ENCODE data around the gene LCK.
"Not testable (repeated sequence)": the region's sequence is repeated elsewhere in the genome, so short reads cannot be mapped to it uniquely, and the experiment has no call there.

LCK gene

DNA sequence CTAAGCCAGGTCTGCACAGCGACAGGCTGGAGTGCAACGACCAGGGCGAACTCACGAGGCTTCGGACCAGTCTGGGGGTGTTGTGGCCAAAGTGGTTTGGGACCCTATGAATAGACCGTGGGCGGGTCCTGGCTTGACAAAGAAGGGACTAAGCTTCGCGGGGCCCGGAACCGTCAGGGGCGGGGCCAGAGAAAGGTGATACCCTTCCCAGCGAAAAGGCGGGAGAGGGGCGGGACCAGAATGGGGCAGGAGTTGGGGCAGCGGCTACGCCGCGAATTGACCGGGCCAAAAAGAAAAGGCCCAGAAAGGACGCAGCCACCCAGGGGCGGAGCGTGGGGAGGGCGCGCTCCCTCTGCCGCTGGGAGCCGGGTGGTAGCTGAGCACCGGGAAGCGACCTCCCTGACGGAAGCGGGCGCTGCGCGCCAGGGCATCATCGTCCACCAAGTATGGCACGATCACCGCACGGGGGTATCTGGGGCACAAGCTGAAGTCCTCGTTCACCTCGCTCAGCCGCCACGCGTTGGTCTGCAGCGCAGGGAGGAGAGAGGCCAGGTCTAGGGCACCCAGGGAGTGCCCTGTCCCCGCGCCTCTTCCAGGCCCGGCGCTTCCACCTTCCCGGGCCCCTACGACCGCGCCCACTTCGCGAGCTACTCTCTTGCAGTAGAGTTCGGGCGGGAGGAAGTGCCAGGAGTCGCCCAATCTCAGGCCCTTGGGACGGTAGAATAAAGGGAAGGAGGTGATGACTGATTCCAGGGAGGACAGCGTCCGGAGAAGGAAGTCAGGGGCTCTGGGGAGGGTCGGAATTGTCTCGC is 10.7 kb upstream of the LCK start:
- no peak for DNase-seq

GRCh38 chr1:32241001-32241763 is 9.9 kb upstream of the LCK start:
- DNase-seq, result no peak

DNA sequence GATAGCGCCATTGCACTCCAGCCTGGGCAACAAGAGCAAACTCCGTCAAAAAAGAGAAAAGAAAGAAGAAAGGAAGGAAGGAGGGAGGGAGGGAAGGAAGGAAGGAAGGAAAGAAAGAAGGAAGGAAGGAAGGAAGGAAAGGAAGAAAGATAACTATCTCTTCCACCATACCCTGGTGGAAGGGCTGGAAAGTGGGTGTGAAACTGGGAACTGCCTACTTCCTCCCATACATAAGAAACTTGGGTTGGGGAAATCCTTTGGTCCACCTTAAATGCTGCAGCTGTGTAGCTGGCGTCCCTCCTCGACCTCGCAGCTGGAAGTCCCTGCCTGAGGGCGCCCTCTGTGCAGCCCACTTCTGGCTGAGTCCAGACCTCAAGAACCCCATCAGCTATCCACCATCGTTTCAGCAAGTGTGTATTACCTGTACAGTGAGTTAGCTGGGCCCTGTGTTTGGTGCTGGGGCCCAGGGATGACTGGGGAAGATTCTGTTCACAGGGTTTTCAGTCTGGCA is 8.7 kb upstream of the LCK start:
- no peak for DNase-seq

- no peak for DNase-seq
Measured at GRCh38 chr1:32246888-32247273, 4.2 kb upstream of the LCK start, which contains the start of gene FAM167B. FAM167B (plus strand) TSS chr1:32247222; CDS start chr1:32247422, 200 bp downstream.

DNA sequence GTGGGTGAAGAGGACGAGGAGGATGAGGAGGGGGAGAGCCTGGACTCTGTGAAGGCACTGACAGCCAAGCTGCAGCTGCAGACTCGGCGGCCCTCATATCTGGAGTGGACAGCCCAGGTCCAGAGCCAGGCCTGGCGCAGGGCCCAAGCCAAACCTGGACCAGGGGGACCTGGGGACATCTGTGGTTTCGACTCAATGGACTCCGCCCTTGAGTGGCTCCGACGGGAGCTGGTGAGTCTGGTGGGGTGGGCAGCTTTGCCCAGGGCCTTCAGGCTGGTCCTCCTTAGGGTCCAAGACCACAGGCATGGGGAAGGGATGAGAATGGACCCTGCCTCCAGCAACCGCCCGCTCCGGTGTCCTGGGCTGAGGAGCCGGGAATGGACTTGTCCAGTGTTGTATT is 3.6 kb upstream of the LCK start:
- no peak for DNase-seq

DNA sequence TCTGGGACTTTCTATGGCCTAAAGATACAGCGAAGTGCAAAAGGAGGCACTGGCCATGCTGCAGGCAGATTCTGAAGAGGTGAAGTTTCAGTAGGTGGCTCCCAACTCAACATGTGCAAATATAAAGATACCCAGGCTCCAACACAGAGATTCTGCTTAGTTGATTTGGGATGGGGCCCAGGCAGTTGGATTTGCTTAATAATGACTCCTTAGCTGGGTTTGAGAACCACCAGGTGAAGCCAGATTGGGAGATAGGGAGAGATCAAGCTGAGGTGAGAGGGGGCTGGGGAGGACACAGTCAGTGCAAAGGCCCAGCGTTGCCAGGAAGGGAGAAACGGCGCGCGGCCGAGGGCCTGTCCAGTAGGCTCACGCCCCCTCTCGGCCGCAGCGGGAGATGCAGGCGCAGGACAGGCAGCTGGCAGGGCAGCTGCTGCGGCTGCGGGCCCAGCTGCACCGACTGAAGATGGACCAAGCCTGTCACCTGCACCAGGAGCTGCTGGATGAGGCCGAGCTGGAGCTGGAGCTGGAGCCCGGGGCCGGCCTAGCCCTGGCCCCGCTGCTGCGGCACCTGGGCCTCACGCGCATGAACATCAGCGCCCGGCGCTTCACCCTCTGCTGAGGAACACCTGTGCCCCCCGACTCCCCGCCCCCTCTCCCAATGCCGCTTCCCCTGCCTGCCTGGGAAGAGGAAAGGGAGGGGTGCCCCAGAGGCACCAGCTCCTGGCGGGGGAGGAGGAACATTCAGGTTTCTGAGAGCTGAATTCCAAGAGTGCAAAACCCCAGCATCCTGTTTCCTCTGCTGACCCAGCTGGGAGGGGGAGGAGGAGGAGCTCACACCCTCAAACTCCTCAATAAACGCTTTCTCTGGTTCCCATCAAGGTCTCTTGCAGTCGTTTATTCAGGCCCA is 2.8 kb upstream of the LCK start:
- no peak for DNase-seq

- DNase-seq, result no peak
Measured at GRCh38 chr1:32249831-32250525, 1.1 kb upstream of the LCK start.

- DNase-seq, result no peak
Measured at GRCh38 chr1:32255072-32256071, 4.3 kb downstream of the LCK start.

- no peak for DNase-seq
Measured at GRCh38 chr1:32256473-32257226, 5.6 kb downstream of the LCK start.

- no peak for DNase-seq
Measured at GRCh38 chr1:32257227-32257508, 6.1 kb downstream of the LCK start.

DNA sequence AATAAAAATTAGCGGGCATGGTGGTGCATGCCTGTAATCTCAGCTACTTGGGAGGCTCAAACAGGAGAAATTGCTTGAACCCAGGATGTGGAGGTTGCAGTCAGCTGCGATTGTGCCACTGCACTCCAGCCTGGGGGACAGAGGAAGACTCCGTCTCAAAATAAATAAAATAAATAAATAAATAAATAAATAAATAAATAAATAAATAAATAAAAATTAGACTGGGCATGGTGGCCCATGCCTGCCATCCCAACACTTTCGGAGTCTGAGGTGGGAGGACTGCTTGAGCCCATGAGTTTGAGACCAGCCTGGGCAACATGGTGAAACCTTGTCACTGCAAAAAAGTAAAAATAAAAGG is 12.2 kb downstream of the LCK start:
- not testable (repeated sequence) for DNase-seq

DNA sequence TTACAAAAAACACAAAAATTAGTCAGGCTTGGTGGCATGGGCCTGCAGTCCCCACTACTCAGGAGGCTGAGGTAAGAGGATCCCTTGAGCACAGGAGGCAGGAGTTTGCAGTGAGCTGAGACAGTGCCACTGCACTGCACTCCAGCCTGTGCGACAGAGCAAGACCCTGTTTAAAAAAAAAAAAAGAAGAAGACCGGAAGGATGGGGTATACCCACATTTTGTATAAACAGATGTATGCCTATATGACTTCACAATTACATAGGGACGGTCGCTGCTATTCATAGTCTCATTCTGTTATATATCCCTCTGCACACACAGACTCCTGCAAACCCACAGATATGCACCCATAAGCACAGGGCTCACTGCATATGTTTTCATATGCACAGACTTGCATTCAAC is 12.7 kb downstream of the LCK start:
- DNase-seq, result no peak

DNA sequence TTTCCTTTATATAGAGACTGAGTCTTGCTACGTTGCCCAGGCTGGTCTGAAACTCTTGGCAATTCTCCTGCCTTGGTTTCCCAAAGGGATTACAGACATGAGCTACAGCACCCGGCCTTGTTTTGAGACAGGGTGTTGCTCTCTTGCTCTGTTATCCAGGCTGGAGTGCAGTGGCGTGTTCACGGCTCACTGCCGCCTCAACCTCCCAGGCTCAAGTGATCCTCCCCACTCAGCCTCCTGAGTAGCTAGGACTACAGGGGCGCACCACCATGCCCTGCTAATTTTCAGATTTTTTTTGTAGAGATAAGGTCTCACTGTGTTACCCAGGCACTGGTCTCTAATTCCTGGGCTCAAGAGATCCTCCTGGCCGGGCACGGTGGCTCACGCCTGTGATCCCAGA is 14.8 kb downstream of the LCK start:
- DNase-seq, result no peak

- no peak for DNase-seq
Measured at GRCh38 chr1:32266921-32267591, 16.0 kb downstream of the LCK start.

DNA sequence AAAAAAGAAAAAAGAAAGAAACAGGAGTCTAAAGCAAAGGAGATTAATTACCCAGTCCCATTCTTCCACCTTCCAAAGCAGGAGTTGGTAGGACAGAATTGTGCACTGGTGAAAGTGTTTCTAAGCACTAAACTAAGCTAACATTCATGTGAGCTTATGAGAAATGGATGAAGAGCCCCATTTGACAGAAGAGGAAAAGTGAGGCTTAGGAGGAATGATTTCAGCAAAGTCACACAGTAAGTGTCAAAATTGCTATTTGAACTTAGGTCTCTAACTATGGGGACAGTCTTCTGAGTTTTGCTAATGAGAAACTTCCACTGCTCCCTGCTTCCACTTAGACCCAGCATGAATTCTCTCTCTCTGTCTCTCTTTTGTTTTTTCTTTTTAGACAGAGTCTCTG is 18.7 kb downstream of the LCK start:
- DNase-seq, result no peak

GRCh38 chr1:32272557-32273390 is 21.7 kb downstream of the LCK start:
- no peak for DNase-seq

DNA sequence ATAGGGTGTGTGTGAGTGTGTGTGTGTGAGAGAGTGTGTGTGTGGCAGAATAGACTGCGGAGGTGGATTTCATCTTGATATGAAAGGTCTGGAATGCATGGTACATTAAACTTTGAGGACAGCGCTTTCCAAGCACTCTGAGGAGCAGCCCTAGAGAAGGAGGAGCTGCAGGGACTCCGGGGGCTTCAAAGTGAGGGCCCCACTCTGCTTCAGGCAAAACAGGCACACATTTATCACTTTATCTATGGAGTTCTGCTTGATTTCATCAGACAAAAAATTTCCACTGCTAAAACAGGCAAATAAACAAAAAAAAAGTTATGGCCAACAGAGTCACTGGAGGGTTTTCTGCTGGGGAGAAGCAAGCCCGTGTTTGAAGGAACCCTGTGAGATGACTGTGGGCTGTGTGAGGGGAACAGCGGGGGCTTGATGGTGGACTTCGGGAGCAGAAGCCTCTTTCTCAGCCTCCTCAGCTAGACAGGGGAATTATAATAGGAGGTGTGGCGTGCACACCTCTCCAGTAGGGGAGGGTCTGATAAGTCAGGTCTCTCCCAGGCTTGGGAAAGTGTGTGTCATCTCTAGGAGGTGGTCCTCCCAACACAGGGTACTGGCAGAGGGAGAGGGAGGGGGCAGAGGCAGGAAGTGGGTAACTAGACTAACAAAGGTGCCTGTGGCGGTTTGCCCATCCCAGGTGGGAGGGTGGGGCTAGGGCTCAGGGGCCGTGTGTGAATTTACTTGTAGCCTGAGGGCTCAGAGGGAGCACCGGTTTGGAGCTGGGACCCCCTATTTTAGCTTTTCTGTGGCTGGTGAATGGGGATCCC is 22.5 kb downstream of the LCK start:
- DNase-seq, result no peak
